ENCODE data around the gene AUH. TPM values are rescaled to one million over a fixed set of nuclear protein-coding genes. Genes with fewer than 3 reads are reported as not detected.

The AUH gene
- total RNA-seq, 1 experiment from 2014 or later = 29.0 TPM

GRCh38 chr9:91188719-91189590 is 172.8 kb downstream of the AUH start:
- H3K27ac ChIP-seq (ENCODE audit: low read depth, low read length) = no peak overlapping the region
- H3K4me3 ChIP-seq (replicated peaks in 1 of 2; ENCODE audit: low read depth in 1 of 2, low read length in 2 of 2) = no peak overlapping the region
- RAD21 ChIA-PET (ENCODE audit: low non-redundant PET in 1 of 2, low total read pairs in 2 of 2, uncharacterized antibody in 2 of 2, unreplicated experiment in 2 of 2) = no interaction called here
- H3K4me1 ChIP-seq (ENCODE audit: control insufficient read depth in 1 of 2, insufficient read depth in 2 of 2, low read length in 2 of 2) = peaks cover 16 to 54% of the 10 kb centered on the region in 2 experiments
- H2AFZ ChIP-seq (ENCODE audit: low read depth, low read length, poor library complexity, severe bottlenecking) = no peak overlapping the region
- no TSS peak for BruUV-seq (replicated peaks)
- no peak overlapping the region for H3K4me2 ChIP-seq (ENCODE audit: low read length)
- POLR2A ChIA-PET = no interaction called here
- H3K79me2 ChIP-seq (ENCODE audit: insufficient read depth, low read length) = no peaks in the 10 kb centered on the region
- no peaks in the 10 kb centered on the region for H3K27me3 ChIP-seq (ENCODE audit: insufficient read depth, low read length)
- H3K36me3 ChIP-seq (ENCODE audit: control insufficient read depth in 1 of 2, insufficient read depth in 2 of 2, low read length in 2 of 2) = no peaks in the 10 kb centered on the region
- DNase-seq (ENCODE audit: low read depth, low spot score) (no peak), ATAC-seq (no peak)
- CTCF ChIA-PET = no interaction called here
- no peaks in the 10 kb centered on the region for H3K9me3 ChIP-seq (ENCODE audit: control insufficient read depth in 1 of 2, insufficient read depth in 1 of 2, low read depth in 1 of 2, low read length in 2 of 2)
- H4K20me1 ChIP-seq (ENCODE audit: insufficient read depth) = no peaks in the 10 kb centered on the region
- TF ChIP-seq ELF1 (IDR thresholded peaks at IDR 0.05; ENCODE audit: borderline replicate concordance, low read depth) (no peak), SRF (IDR thresholded peaks at IDR 0.05; ENCODE audit: low read depth) (no peak), SIN3A (IDR thresholded peaks at IDR 0.05; ENCODE audit: low read depth) (no peak), RAD21 (IDR thresholded peaks at IDR 0.05; ENCODE audit: low read depth) (no peak), FOSL1 (IDR thresholded peaks at IDR 0.05; ENCODE audit: low read depth) (no peak), YY1 (IDR thresholded peaks at IDR 0.05; ENCODE audit: extremely low read depth, insufficient replicate concordance, low read depth, low read length) (no peak)
- intact Hi-C loops (cut with micrococcal nuclease) = no loop called here
- no peaks in the 10 kb centered on the region for H3K9me2 ChIP-seq (ENCODE audit: insufficient read depth)
- H3K9ac ChIP-seq (ENCODE audit: low read length) = no peak overlapping the region

GRCh38 chr9:91187965-91188344 is 173.8 kb downstream of the AUH start:
- Histone ChIP-seq H3K27me3 (ENCODE audit: insufficient read depth, low read length) (no peaks in the 10 kb centered on the region), H2AFZ (ENCODE audit: low read depth, low read length, poor library complexity, severe bottlenecking) (no peak overlapping the region), H4K20me1 (ENCODE audit: insufficient read depth) (no peaks in the 10 kb centered on the region), H3K9me3 (ENCODE audit: control insufficient read depth in 1 of 2, insufficient read depth in 1 of 2, low read depth in 1 of 2, low read length in 2 of 2) (no peaks in the 10 kb centered on the region), H3K4me2 (ENCODE audit: low read length) (no peak overlapping the region), H3K36me3 (ENCODE audit: control insufficient read depth in 1 of 2, insufficient read depth in 2 of 2, low read length in 2 of 2) (no peaks in the 10 kb centered on the region), H3K79me2 (ENCODE audit: insufficient read depth, low read length) (no peaks in the 10 kb centered on the region), H3K4me3 (replicated peaks in 1 of 2; ENCODE audit: low read depth in 1 of 2, low read length in 2 of 2) (no peak overlapping the region), H3K4me1 (ENCODE audit: control insufficient read depth in 1 of 2, insufficient read depth in 2 of 2, low read length in 2 of 2) (peaks cover 15 to 44% of the 10 kb centered on the region in 2 experiments), H3K9me2 (ENCODE audit: insufficient read depth) (no peaks in the 10 kb centered on the region), H3K9ac (ENCODE audit: low read length) (no peak overlapping the region), H3K27ac (ENCODE audit: low read depth, low read length) (no peak overlapping the region)
- POLR2A ChIA-PET = interaction anchor here (0.6 kb wide), 1 partner anchor 238 kb away, joined by 3 read pairs; no protein-coding TSS in a partner anchor
- ATAC-seq = no peak
- DNase-seq (ENCODE audit: low read depth, low spot score) = no peak
- BruUV-seq (replicated peaks) = no TSS peak
- RAD21 ChIA-PET (ENCODE audit: low non-redundant PET in 1 of 2, low total read pairs in 2 of 2, uncharacterized antibody in 2 of 2, unreplicated experiment in 2 of 2) = no interaction called here
- CTCF ChIA-PET = no interaction called here
- intact Hi-C loops (cut with micrococcal nuclease) = no loop called here
- no peak for TF ChIP-seq CEBPB (IDR thresholded peaks at IDR 0.05; ENCODE audit: low read depth)
- no peak for TF ChIP-seq SRF (IDR thresholded peaks at IDR 0.05; ENCODE audit: low read depth)
- no peak for TF ChIP-seq MAX (IDR thresholded peaks at IDR 0.05)
- TF ChIP-seq ATF3 (IDR thresholded peaks at IDR 0.05) = no peak
- TF ChIP-seq ELF1 (IDR thresholded peaks at IDR 0.05; ENCODE audit: borderline replicate concordance, low read depth) = no peak
- no peak for TF ChIP-seq SP1 (IDR thresholded peaks at IDR 0.05; ENCODE audit: low read depth)
- TF ChIP-seq EGR1 (IDR thresholded peaks at IDR 0.05; ENCODE audit: low read depth) = no peak
- TF ChIP-seq ZFX (IDR thresholded peaks at IDR 0.05) = no peak
- TF ChIP-seq EZH2phosphoT487 (IDR thresholded peaks at IDR 0.05; ENCODE audit: borderline replicate concordance) = no peak
- TF ChIP-seq YY1 (IDR thresholded peaks at IDR 0.05; ENCODE audit: extremely low read depth, insufficient replicate concordance, low read depth, low read length) = no peak
- TF ChIP-seq EZH2 (IDR thresholded peaks at IDR 0.05) = no peak
- TF ChIP-seq ZNF274 (IDR thresholded peaks at IDR 0.05; ENCODE audit: low read depth, low read length) = no peak
- TF ChIP-seq CTCF (IDR thresholded peaks at IDR 0.05 in 2 of 3, conservative IDR thresholded peaks at IDR 0.05 in 1 of 3; ENCODE audit: borderline replicate concordance in 1 of 3, insufficient read depth in 1 of 3, low read depth in 2 of 3, low read length in 2 of 3) = no peak

All from HCT116 (cell line).